WERI-Rb-1 (cell line): ENCODE measurements around the gene OR7E24.
"Not testable (repeated sequence)": the region's sequence is repeated elsewhere in the genome, so short reads cannot be mapped to it uniquely, and the experiment has no call there.

Experiments used
- DNase-seq: peaks from one replicate; pipeline ENCODE4 v3.0.0-alpha.2; 2020
- H3K27ac ChIP-seq: fragments of 250-450 bp; sonication (Bioruptor Pico); 2 replicates; pipeline ENCODE4 v1.5.1; 2020; ENCODE audit warnings: mild to moderate bottlenecking, moderate library complexity
- H3K27me3 ChIP-seq: fragments of 250-450 bp; sonication (Bioruptor Pico); 2 replicates; pipeline ENCODE4 v1.5.1; 2021; ENCODE audit warnings: mild to moderate bottlenecking, low read depth, moderate library complexity; ENCODE audit not compliant: insufficient read depth, severe bottlenecking
- H3K36me3 ChIP-seq: fragments of 250-450 bp; sonication (Bioruptor Pico); 2 replicates; pipeline ENCODE4 v1.5.1; 2020; ENCODE audit warnings: mild to moderate bottlenecking, moderate library complexity
- H3K4me3 ChIP-seq: 2 replicates; pipeline ENCODE4 v1.5.1; 2011; ENCODE audit warnings: low read depth, mild to moderate bottlenecking, control low read depth, low read length
- H3K9me3 ChIP-seq: fragments of 250-450 bp; sonication (Bioruptor Pico); 2 replicates; pipeline ENCODE4 v1.5.1; 2021; ENCODE audit warnings: mild to moderate bottlenecking, moderate library complexity; ENCODE audit not compliant: severe bottlenecking
- CTCF ChIP-seq: IDR thresholded peaks from 2 replicates; pipeline ENCODE4 v1.5.1; 2011; ENCODE audit warnings: low read depth, mild to moderate bottlenecking, control low read depth, inconsistent platforms, low read length

The OR7E24 gene

GRCh38 chr19:9250630-9251029 is at the start of gene OR7E24:
TSS of gene OR7E24 (plus strand) at chr19:9250930. CDS start at chr19:9251044, 114 bp downstream.
- Histone ChIP-seq H3K27me3 (peaks cover 59% of the 10 kb centered on the region), H3K27ac (no peak within 1 kb of the TSS), H3K36me3 (no peaks in the 10 kb centered on the region), H3K9me3 (no peaks in the 10 kb centered on the region), H3K4me3 (no peak within 1 kb of the TSS)
- DNase-seq = no peak
- no peak for TF ChIP-seq CTCF

GRCh38 chr19:9205501-9206113 is 45.1 kb upstream of the OR7E24 start:
- H3K27me3 ChIP-seq = peaks cover 36% of the 10 kb centered on the region
- no peaks in the 10 kb centered on the region for H3K9me3 ChIP-seq
- peak; percentile 84 for TF ChIP-seq CTCF
- H3K36me3 ChIP-seq = no peaks in the 10 kb centered on the region
- peak; percentile 71 for DNase-seq
- H3K4me3 ChIP-seq = no peak overlapping the region
- H3K27ac ChIP-seq = no peak overlapping the region

GRCh38 chr19:9219489-9219888 is 31.2 kb upstream of the OR7E24 start, which contains the start of gene OR7D4:
TSS of gene OR7D4 (minus strand) at chr19:9219589. CDS start at chr19:9214837, 4,752 bp downstream.
- H3K27me3 ChIP-seq = peaks cover 75% of the 10 kb centered on the region
- no peaks in the 10 kb centered on the region for H3K36me3 ChIP-seq
- H3K4me3 ChIP-seq = no peak within 1 kb of the TSS
- no peak for DNase-seq
- peaks cover 8% of the 10 kb centered on the region for H3K9me3 ChIP-seq
- no peak within 1 kb of the TSS for H3K27ac ChIP-seq
- no peak for TF ChIP-seq CTCF

GRCh38 chr19:9251236-9251635 is 506 bp downstream of the OR7E24 start:
- Histone ChIP-seq H3K27ac (no peak overlapping the region), H3K36me3 (no peaks in the 10 kb centered on the region), H3K27me3 (peaks cover 56% of the 10 kb centered on the region), H3K9me3 (no peaks in the 10 kb centered on the region), H3K4me3 (no peak overlapping the region)
- no peak for DNase-seq
- TF ChIP-seq CTCF = no peak

GRCh38 chr19:9283485-9283884 is 32.8 kb downstream of the OR7E24 start:
- not testable (repeated sequence) for H3K36me3 ChIP-seq, H3K27ac ChIP-seq, H3K9me3 ChIP-seq
- peak; percentile 42 for DNase-seq
- Histone ChIP-seq H3K4me3 (peak overlapping the region; percentile 34), H3K27me3 (peaks cover 28% of the 10 kb centered on the region)

GRCh38 chr19:9289231-9289884 is 38.6 kb downstream of the OR7E24 start:
- Histone ChIP-seq H3K4me3 (no peak overlapping the region), H3K9me3 (peaks cover 2% of the 10 kb centered on the region), H3K27me3 (no peaks in the 10 kb centered on the region), H3K36me3 (peaks cover 3% of the 10 kb centered on the region; the same call in 1 of the 2 replicates), H3K27ac (no peak overlapping the region)
- no peak for TF ChIP-seq CTCF
- DNase-seq = no peak
